HEK293T (cell line): ENCODE results near the gene CCDC158.

Source experiments
- CTCF ChIA-PET: fragments of 350-600 bp; formaldehyde crosslinking; extraction: SDS; loops from one replicate; lab custom pipeline; 2021; ENCODE audit warnings: antibody characterized with exemption, inconsistent platforms; lab: Yijun Ruan, JAX
- POLR2A ChIA-PET: fragments of 350-600 bp; formaldehyde crosslinking; extraction: SDS; loops from one replicate; lab custom pipeline; 2020; ENCODE audit warnings: antibody characterized with exemption, inconsistent platforms; lab: Yijun Ruan, JAX
- DNase-seq: peaks from one replicate; pipeline ENCODE4 v3.0.0; 2012; ENCODE audit warnings: mixed read lengths; ENCODE audit errors: extremely low spot score
- ARNT ChIP-seq: fragments of 450-650 bp; IDR thresholded peaks from 2 replicates; pipeline ENCODE4 v1.6.1; 2017; ENCODE audit warnings: mild to moderate bottlenecking
- BHLHE40 ChIP-seq: fragments of 450-650 bp; IDR thresholded peaks from 2 replicates; pipeline ENCODE4 v1.6.1; 2016; ENCODE audit warnings: mild to moderate bottlenecking, moderate library complexity, borderline replicate concordance
- CTBP1 ChIP-seq: fragments of 450-650 bp; IDR thresholded peaks from 2 replicates; pipeline ENCODE4 v1.6.1; 2016; ENCODE audit warnings: borderline replicate concordance
- ELF4 ChIP-seq: fragments of 450-650 bp; IDR thresholded peaks from 2 replicates; pipeline ENCODE4 v1.6.1; 2017; ENCODE audit warnings: antibody characterized with exemption
- FOXA1 ChIP-seq: fragments of 450-650 bp; IDR thresholded peaks from 2 replicates; pipeline ENCODE4 v1.6.1; 2016; ENCODE audit warnings: mild to moderate bottlenecking
- FOXK2 ChIP-seq: fragments of 450-650 bp; IDR thresholded peaks from 2 replicates; pipeline ENCODE4 v1.6.1; 2016; ENCODE audit warnings: mild to moderate bottlenecking
- FOXM1 ChIP-seq: fragments of 450-650 bp; IDR thresholded peaks from 2 replicates; pipeline ENCODE4 v1.6.1; 2017; ENCODE audit warnings: mild to moderate bottlenecking, borderline replicate concordance
- HDGF ChIP-seq: fragments of 450-650 bp; IDR thresholded peaks from 2 replicates; pipeline ENCODE4 v1.6.1; 2017; ENCODE audit warnings: antibody characterized with exemption, borderline replicate concordance
- L3MBTL2 ChIP-seq: fragments of 450-650 bp; conservative IDR thresholded peaks from 2 replicates; pipeline ENCODE4 v1.6.1; 2016; ENCODE audit warnings: mild to moderate bottlenecking
- LEF1 ChIP-seq: fragments of 450-650 bp; IDR thresholded peaks from 2 replicates; pipeline ENCODE4 v1.6.1; 2017; ENCODE audit warnings: mild to moderate bottlenecking, borderline replicate concordance
- NFRKB ChIP-seq: fragments of 450-650 bp; IDR thresholded peaks from 2 replicates; pipeline ENCODE4 v1.6.1; 2016; ENCODE audit warnings: mild to moderate bottlenecking, moderate library complexity
- SP1 ChIP-seq: fragments of 450-650 bp; IDR thresholded peaks from 2 replicates; pipeline ENCODE4 v1.6.1; 2017
- SUZ12 ChIP-seq: fragments of 450-650 bp; IDR thresholded peaks from 2 replicates; pipeline ENCODE4 v1.6.1; 2016; ENCODE audit warnings: mild to moderate bottlenecking
- TARDBP ChIP-seq: fragments of 450-650 bp; IDR thresholded peaks from 2 replicates; pipeline ENCODE4 v1.6.1; 2016
- ZNF384 ChIP-seq: fragments of 450-650 bp; IDR thresholded peaks from 2 replicates; pipeline ENCODE4 v1.6.1; 2016
- TF ChIP-seq, protein P1 (sequence below): fragments of 450-650 bp; IDR thresholded peaks from 2 replicates; pipeline ENCODE4 v1.6.1; 2016

CCDC158 gene

DNA sequence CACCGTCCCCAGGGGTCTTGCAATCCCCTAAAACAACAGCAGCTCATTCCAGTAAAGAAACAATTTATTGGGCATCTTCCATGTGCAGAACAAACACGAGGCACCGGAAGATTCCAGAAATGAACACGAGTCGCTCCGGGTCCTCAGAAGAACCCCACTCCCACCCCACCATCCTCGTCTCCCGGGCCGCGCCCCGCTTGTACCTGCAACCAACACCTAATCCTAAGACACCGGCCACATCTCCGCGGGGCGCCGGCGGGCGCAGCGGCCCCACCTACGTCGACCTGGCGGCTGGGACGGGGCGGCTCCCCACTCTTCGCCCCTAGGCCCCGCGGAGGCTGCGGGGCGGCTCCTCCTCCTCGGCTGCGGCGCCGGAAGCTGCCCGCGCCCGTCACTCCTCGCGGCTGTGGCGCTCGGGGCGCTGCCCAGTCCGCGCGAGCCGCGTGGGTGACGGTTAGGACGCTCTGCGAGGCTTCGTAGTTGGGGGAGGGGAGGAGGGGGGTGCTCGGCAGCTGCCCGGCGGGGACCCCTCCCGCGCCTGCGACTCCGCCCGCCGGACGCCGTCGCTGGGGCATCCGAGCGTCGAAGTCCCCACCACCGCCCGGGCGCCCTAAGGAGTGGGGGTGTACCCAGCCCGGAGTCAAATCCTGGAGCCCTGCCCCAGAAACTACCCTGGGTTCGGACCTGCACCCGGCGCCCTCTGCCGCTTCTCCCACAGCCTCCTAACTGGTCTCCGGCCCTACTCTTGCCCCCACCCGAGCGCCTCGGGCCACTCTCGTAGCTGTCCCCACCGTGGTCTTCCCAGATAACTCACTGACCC, at the start of gene CCDC158:
Gene CCDC158 (minus strand): TSS at position 380 of the 820 bp plus-strand sequence. CDS start 17,934 bp downstream, outside the sequence.
- TF ChIP-seq HDGF (no peak), NFRKB (no peak), SP1 (no peak), ELF4 (no peak), ZNF384 (no peak), FOXK2 (no peak), ARNT (no peak), LEF1 (no peak), BHLHE40 (no peak), FOXA1 (no peak), L3MBTL2 (no peak), TARDBP (no peak)
- TF ChIP-seq, protein P1, sequence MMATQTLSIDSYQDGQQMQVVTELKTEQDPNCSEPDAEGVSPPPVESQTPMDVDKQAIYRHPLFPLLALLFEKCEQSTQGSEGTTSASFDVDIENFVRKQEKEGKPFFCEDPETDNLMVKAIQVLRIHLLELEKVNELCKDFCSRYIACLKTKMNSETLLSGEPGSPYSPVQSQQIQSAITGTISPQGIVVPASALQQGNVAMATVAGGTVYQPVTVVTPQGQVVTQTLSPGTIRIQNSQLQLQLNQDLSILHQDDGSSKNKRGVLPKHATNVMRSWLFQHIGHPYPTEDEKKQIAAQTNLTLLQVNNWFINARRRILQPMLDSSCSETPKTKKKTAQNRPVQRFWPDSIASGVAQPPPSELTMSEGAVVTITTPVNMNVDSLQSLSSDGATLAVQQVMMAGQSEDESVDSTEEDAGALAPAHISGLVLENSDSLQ, result no peak
- no peak for DNase-seq
- ChIA-PET CTCF (no interaction called here), POLR2A (no interaction called here)

DNA sequence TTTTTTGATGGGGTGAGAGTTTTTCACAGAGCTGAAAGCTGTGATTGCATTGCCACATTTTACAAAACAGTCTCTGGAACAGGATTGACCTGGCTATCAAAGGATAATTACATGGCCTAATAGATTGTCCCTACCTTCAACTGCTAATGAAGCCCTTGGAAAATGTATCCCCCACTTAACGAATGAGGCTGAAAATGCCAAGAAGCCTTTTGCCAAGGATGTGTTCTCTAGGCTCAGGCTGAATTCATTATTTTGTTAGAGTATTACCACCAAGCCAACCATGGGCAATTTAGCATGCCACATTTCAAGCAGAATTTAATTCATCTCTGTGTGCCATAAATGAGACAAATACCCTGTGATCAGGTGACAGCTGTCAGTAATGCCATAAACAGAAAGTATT, 49.6 kb upstream of the CCDC158 start:
- TF ChIP-seq SP1, result no peak
- no peak for TF ChIP-seq ARNT
- TF ChIP-seq LEF1, result no peak
- TF ChIP-seq HDGF, result no peak
- no peak for TF ChIP-seq CTBP1
- no peak for TF ChIP-seq SUZ12
- no peak for TF ChIP-seq L3MBTL2
- TF ChIP-seq FOXA1, result no peak
- no peak for TF ChIP-seq FOXK2
- TF ChIP-seq TARDBP, result no peak
- TF ChIP-seq ELF4, result no peak
- no peak for TF ChIP-seq NFRKB
- TF ChIP-seq ZNF384, result no peak
- TF ChIP-seq, protein P1, result no peak
- no peak for TF ChIP-seq BHLHE40
- no peak for TF ChIP-seq FOXM1
- POLR2A ChIA-PET, result no interaction called here
- CTCF ChIA-PET, result interaction anchor here (0.6 to 0.9 kb wide), 2 partner anchors 34 to 152 kb away, joined by 3 to 4 read pairs; no protein-coding TSS in a partner anchor
- DNase-seq, result no peak

DNA sequence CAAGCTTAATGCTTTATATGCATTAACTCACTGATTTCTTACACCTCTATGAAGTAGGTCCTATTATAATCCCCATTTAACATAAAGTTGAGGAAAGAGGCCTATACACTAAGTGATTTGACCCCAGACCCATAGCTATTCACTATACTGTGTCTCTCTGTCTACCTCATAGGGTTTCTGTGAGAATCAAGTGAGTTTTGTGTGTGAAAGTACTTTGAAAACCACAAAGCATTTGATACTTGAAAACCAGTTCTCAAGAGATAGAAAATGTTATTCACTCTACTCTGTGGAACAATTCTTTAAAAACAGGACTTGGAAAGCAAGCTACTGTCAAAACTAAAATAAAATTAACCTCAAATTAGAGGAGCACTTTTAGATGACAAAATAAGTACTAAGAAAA, 49.1 kb upstream of the CCDC158 start:
- CTCF ChIA-PET, result interaction anchor here (0.6 to 0.9 kb wide), 2 partner anchors 35 to 153 kb away, joined by 3 to 4 read pairs; no protein-coding TSS in a partner anchor
- POLR2A ChIA-PET, result no interaction called here
- TF ChIP-seq NFRKB (no peak), TARDBP (no peak), ARNT (no peak), BHLHE40 (no peak), FOXA1 (no peak), ELF4 (no peak), ZNF384 (no peak), L3MBTL2 (no peak), CTBP1 (no peak), SUZ12 (no peak), FOXM1 (no peak), FOXK2 (no peak), LEF1 (no peak)
- TF ChIP-seq, protein P1, result no peak
- no peak for DNase-seq

DNA sequence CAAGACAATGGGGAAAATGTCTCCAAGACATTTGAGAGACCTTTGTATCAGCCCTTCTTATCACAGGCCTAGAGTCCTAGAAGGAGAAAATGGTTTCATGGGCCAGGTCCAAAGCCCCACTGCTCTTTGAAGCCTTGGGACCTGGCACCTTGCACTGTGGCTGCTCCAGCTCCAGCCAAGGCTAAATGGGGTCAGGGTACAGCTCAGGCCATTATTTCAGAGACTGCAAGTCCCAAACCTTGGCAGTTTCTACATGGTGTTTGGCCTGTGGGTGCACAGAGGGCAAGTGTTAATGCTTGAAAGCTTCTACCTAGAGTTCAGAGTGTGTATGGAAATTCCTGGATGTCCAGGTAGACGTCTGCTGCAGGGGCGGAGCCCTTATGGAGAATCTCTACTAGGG, 42.6 kb upstream of the CCDC158 start:
- ChIA-PET CTCF (no interaction called here), POLR2A (no interaction called here)
- TF ChIP-seq FOXM1, result no peak
- TF ChIP-seq NFRKB, result no peak
- TF ChIP-seq ZNF384, result no peak
- TF ChIP-seq FOXK2, result no peak

DNA sequence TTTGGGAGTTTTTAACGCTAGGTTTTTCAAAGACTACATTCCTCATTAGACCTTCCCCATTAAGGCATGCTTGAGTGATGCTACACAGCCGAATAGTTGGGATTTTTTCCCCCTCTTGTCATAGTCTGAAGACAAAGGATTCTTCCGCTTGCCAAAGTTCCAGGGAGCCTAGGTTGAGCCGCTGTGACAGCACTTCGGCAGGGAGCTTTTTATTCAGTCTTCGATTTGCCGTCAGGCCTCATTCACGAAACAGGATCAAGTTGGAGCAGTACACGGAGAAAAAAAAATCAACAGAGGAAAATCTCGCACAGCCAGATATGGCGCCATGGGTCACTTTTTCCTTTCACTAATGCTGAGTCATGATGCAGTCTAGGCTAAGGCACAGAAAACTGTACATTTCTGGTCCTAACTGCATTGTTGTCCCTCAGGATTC, 38.4 kb upstream of the CCDC158 start:
- CTCF ChIA-PET, result no interaction called here
- no peak for DNase-seq
- POLR2A ChIA-PET, result no interaction called here
- TF ChIP-seq SP1 (no peak), TARDBP (no peak), ARNT (no peak), NFRKB (no peak), FOXA1 (no peak), HDGF (no peak), L3MBTL2 (no peak), FOXM1 (no peak), ELF4 (no peak), FOXK2 (no peak), ZNF384 (no peak), CTBP1 (no peak), SUZ12 (no peak), BHLHE40 (no peak), LEF1 (no peak)
- TF ChIP-seq, protein P1, result no peak

More for the DNA sequence above, 42.6 kb upstream of the CCDC158 start:
- no peak for DNase-seq
